Measurements from ENCODE around the gene RNU6-9. TPM values are rescaled to one million over a fixed set of nuclear protein-coding genes. Genes with fewer than 3 reads are reported as not detected.

Gene RNU6-9
- total RNA-seq, 4 donors from 2014 or later = not detected

- TF ChIP-seq CTCF (IDR thresholded peaks at IDR 0.05) (peak in 2 of 6 experiments; percentile 32 to 33), POLR2A (IDR thresholded peaks at IDR 0.05) (no peak)
- H3K27ac ChIP-seq = no peak within 1 kb of the TSS
- H3K4me3 ChIP-seq (replicated peaks in 1 of 3) = peak within 1 kb of the TSS in 1 of 3 donors; percentile 10
- 0 to 1% methylated on average over 2 to 19 of the region's 87 CpGs for WGBS, 2 donors
- H3K36me3 ChIP-seq = no peaks in the 10 kb centered on the region
- intact Hi-C loops (cut with DNase I) = loop anchor here (5.0 kb wide), 2 partner anchors 55 to 145 kb away; no protein-coding TSS in a partner anchor
- no peaks in the 10 kb centered on the region for H3K9me3 ChIP-seq
- H3K27me3 ChIP-seq = peaks cover 30% of the 10 kb centered on the region
- H3K4me1 ChIP-seq = peaks cover 27 to 42% of the 10 kb centered on the region in 2 donors
- no peak for DNase-seq
Measured at GRCh38 chr19:917323-918151, 24.3 kb downstream of the RNU6-9 start, which contains the start of gene KISS1R. TSS of gene KISS1R (plus strand) at chr19:917333. CDS start at chr19:917503, 170 bp downstream.

- Histone ChIP-seq H3K9me3 (no peaks in the 10 kb centered on the region), H3K27me3 (peaks cover 30% of the 10 kb centered on the region), H3K27ac (no peak overlapping the region), H3K36me3 (no peaks in the 10 kb centered on the region), H3K4me1 (peaks cover 27 to 42% of the 10 kb centered on the region in 2 donors), H3K4me3 (replicated peaks in 1 of 3) (no peak overlapping the region)
- DNase-seq = no peak
- 7% methylated on average over 3 of the region's 12 CpGs; no CpG with 5 or more reads in 1 of the 2 donors for WGBS, 2 donors
- intact Hi-C loops (cut with DNase I) = loop anchor here (5.0 kb wide), 2 partner anchors 56 to 146 kb away; no protein-coding TSS in a partner anchor
- TF ChIP-seq POLR2A (IDR thresholded peaks at IDR 0.05) (no peak), CTCF (IDR thresholded peaks at IDR 0.05) (no peak)
Measured at GRCh38 chr19:918152-918437, 24.8 kb downstream of the RNU6-9 start.

GRCh38 chr19:918481-919198, 25.4 kb downstream of the RNU6-9 start:
- H3K4me3 ChIP-seq (replicated peaks in 1 of 3) = no peak overlapping the region
- peaks cover 23 to 39% of the 10 kb centered on the region in 2 donors for H3K4me1 ChIP-seq
- intact Hi-C loops (cut with DNase I) = loop anchor here (5.0 kb wide), 2 partner anchors 56 to 146 kb away; no protein-coding TSS in a partner anchor
- TF ChIP-seq POLR2A (IDR thresholded peaks at IDR 0.05) (no peak), CTCF (IDR thresholded peaks at IDR 0.05) (no peak)
- 0 to 3% methylated on average over 9 to 39 of the region's 58 CpGs for WGBS, 2 donors
- no peak for DNase-seq
- H3K36me3 ChIP-seq = no peaks in the 10 kb centered on the region
- H3K27ac ChIP-seq = no peak overlapping the region
- peaks cover 30% of the 10 kb centered on the region for H3K27me3 ChIP-seq
- no peaks in the 10 kb centered on the region for H3K9me3 ChIP-seq

GRCh38 chr19:919199-920050, 26.1 kb downstream of the RNU6-9 start:
- Histone ChIP-seq H3K36me3 (no peaks in the 10 kb centered on the region), H3K4me1 (peaks cover 20 to 38% of the 10 kb centered on the region in 2 donors), H3K27me3 (peaks cover 30% of the 10 kb centered on the region), H3K9me3 (no peaks in the 10 kb centered on the region), H3K27ac (no peak overlapping the region), H3K4me3 (replicated peaks in 1 of 3) (no peak overlapping the region)
- 1 to 6% methylated on average over 11 to 15 of the region's 68 CpGs for WGBS, 2 donors
- intact Hi-C loops (cut with DNase I) = loop anchor here (2.0 to 10.0 kb wide), 4 partner anchors 57 to 315 kb away; partner anchors contain the start of gene CBARP
- peak; percentile 56 to 67 for DNase-seq
- TF ChIP-seq POLR2A (IDR thresholded peaks at IDR 0.05) (no peak), CTCF (IDR thresholded peaks at IDR 0.05) (no peak)
